PFSK-1 (cell line): ENCODE data around the gene NCR2.

Experiments used
- FOXP2 ChIP-seq: optimal IDR thresholded peaks from 2 replicates; pipeline ENCODE3; 2011; ENCODE audit warnings: borderline replicate concordance, control low read depth, inconsistent platforms; ENCODE audit not compliant: insufficient read depth; ENCODE audit errors: extremely low read length, extremely low read depth
- POLR2AphosphoS5 ChIP-seq: IDR thresholded peaks from 2 replicates; pipeline ENCODE4 v1.6.1; 2012; ENCODE audit warnings: low read depth, mild to moderate bottlenecking, control low read depth, low read length, moderate library complexity
- REST ChIP-seq, 2 experiments: IDR thresholded peaks; 2 replicates each; pipeline versions ENCODE4 v1.6.1 to v1.8.0; 2011 to 2012; ENCODE audit warnings: low read depth in 2 of 2, low read length in 2 of 2, control low read depth in 1 of 2, inconsistent platforms in 1 of 2, mild to moderate bottlenecking in 1 of 2, moderate library complexity in 1 of 2; ENCODE audit not compliant: insufficient read depth in 1 of 2
- SIN3A ChIP-seq: IDR thresholded peaks from 2 replicates; pipeline ENCODE4 v1.6.1; 2012; ENCODE audit warnings: mild to moderate bottlenecking, low read length, moderate library complexity, borderline replicate concordance; ENCODE audit not compliant: insufficient read depth
- TAF1 ChIP-seq: IDR thresholded peaks from 2 replicates; pipeline ENCODE4 v1.6.1; 2012; ENCODE audit warnings: low read length, control low read depth, borderline replicate concordance; ENCODE audit not compliant: insufficient read depth

The NCR2 gene

DNA sequence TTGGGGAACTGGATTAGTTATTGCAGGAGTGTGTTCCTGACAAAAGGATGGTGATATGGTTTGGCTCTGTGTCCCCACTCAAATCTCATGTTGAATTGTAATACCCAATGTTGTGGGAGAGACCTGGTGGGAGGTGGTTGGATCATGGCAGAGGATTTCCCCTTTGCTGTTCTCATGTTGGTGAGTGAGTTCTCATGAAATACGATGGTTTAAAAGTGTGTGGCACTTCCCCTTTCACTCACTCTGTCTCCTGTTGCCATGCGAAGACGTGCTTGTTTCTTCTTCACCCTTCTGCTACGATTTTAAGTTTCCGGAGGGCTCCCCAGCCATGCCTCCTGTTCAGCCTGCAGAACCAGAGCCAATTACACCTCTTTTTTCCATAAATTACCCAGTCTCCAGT is 32.8 kb upstream of the NCR2 start:
- no peak for TF ChIP-seq REST (IDR thresholded peaks at IDR 0.05; ENCODE audit: insufficient read depth in 1 of 2, low read depth in 2 of 2, low read length in 2 of 2)
- no peak for TF ChIP-seq TAF1
- TF ChIP-seq POLR2AphosphoS5, result no peak
- no peak for TF ChIP-seq SIN3A
- TF ChIP-seq FOXP2, result no peak

GRCh38 chr6:41306187-41306854 is 29.1 kb upstream of the NCR2 start:
- no peak for TF ChIP-seq SIN3A
- TF ChIP-seq REST (IDR thresholded peaks at IDR 0.05; ENCODE audit: insufficient read depth in 1 of 2, low read depth in 2 of 2, low read length in 2 of 2), result no peak
- no peak for TF ChIP-seq FOXP2
- no peak for TF ChIP-seq TAF1
- TF ChIP-seq POLR2AphosphoS5, result no peak

- TF ChIP-seq REST (IDR thresholded peaks at IDR 0.05; ENCODE audit: insufficient read depth in 1 of 2, low read depth in 2 of 2, low read length in 2 of 2) (no peak), FOXP2 (no peak), TAF1 (no peak), POLR2AphosphoS5 (no peak), SIN3A (no peak)
Observed at GRCh38 chr6:41315203-41315602, 20.2 kb upstream of the NCR2 start.

- no peak for TF ChIP-seq REST (IDR thresholded peaks at IDR 0.05; ENCODE audit: insufficient read depth in 1 of 2, low read depth in 2 of 2, low read length in 2 of 2)
- TF ChIP-seq FOXP2, result no peak
- TF ChIP-seq SIN3A, result no peak
- TF ChIP-seq TAF1, result no peak
- TF ChIP-seq POLR2AphosphoS5, result no peak
Observed at GRCh38 chr6:41315943-41316620, 19.3 kb upstream of the NCR2 start.

DNA sequence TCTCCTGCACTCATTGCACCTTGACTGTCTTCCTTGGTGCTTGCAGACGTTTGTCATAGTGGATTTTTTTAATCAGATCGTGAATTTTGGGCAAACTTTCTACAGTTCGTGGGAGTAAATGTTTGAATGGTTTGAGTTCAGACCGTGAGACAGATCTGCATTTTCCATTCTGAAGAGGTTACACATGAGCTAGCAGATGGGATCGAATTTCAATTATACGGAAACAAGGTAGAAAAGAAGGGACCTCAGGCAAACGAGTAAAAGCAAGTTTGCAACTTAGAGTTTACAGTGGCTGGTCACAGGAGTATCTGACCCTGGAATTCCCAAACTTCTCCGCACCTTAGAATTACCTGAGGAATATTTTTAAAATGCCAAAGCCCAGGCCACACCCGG is 17.2 kb upstream of the NCR2 start:
- no peak for TF ChIP-seq POLR2AphosphoS5
- TF ChIP-seq TAF1, result no peak
- TF ChIP-seq SIN3A, result no peak
- TF ChIP-seq FOXP2, result no peak
- TF ChIP-seq REST (IDR thresholded peaks at IDR 0.05; ENCODE audit: insufficient read depth in 1 of 2, low read depth in 2 of 2, low read length in 2 of 2), result no peak
